Liver (tissue), 9 donors: Measurements from ENCODE around the gene TRPM6. TPM values are rescaled to one million over a fixed set of nuclear protein-coding genes. Genes with fewer than 3 reads are reported as not detected.

Experiments used
- DNase-seq: peaks from one replicate; pipeline ENCODE4 v3.0.0-alpha.2; 2017; ENCODE audit warnings: low spot score
- H3K27ac ChIP-seq, 2 donors: one replicate each; pipeline ENCODE4 v1.7.0; 2013; ENCODE audit warnings: inconsistent platforms in 2 of 2, low read length in 2 of 2, control low read depth in 1 of 2, low read depth in 1 of 2, mild to moderate bottlenecking in 1 of 2
- H3K27me3 ChIP-seq, 4 donors: one replicate each; pipeline versions ENCODE4 v1.6.1 to v1.7.0; 2013; ENCODE audit warnings: low read length in 3 of 4, inconsistent platforms in 1 of 4, mild to moderate bottlenecking in 1 of 4, moderate library complexity in 1 of 4; ENCODE audit not compliant: control insufficient read depth in 4 of 4, insufficient read depth in 4 of 4
- H3K36me3 ChIP-seq, 4 donors: one replicate each; pipeline versions ENCODE4 v1.6.1 to v1.7.0; 2013; ENCODE audit warnings: low read length in 3 of 4, mild to moderate bottlenecking in 3 of 4, low read depth in 1 of 4, moderate library complexity in 1 of 4; ENCODE audit not compliant: control insufficient read depth in 4 of 4, insufficient read depth in 3 of 4
- H3K4me1 ChIP-seq, 4 donors: one replicate each; pipeline versions ENCODE4 v1.6.1 to v1.7.0; 2013; ENCODE audit warnings: low read length in 3 of 4, mild to moderate bottlenecking in 3 of 4, moderate library complexity in 1 of 4; ENCODE audit not compliant: control insufficient read depth in 4 of 4, insufficient read depth in 4 of 4
- H3K4me3 ChIP-seq, 3 donors: one replicate each; pipeline versions ENCODE4 v1.6.1 to v1.7.0; 2013; ENCODE audit warnings: low read length in 3 of 3, control low read depth in 1 of 3, low read depth in 1 of 3, mild to moderate bottlenecking in 1 of 3
- H3K9ac ChIP-seq, 2 donors: one replicate each; pipeline ENCODE4 v1.7.0; 2013; ENCODE audit warnings: low read length in 2 of 2, mild to moderate bottlenecking in 2 of 2, moderate library complexity in 2 of 2, control low read depth in 1 of 2, low read depth in 1 of 2
- H3K9me3 ChIP-seq, 4 donors: one replicate each; pipeline versions ENCODE4 v1.6.1 to v1.7.0; 2013; ENCODE audit warnings: low read length in 3 of 4; ENCODE audit not compliant: control insufficient read depth in 4 of 4
- ATF3 ChIP-seq: IDR thresholded peaks from 2 replicates; pipeline ENCODE4 v1.6.1; 2016; ENCODE audit warnings: antibody characterized with exemption
- EGR1 ChIP-seq, 2 donors: IDR thresholded peaks; 2 replicates each; pipeline ENCODE4 v1.6.1; 2016 to 2018; ENCODE audit warnings: antibody characterized with exemption in 2 of 2, low read depth in 2 of 2
- FOXA1 ChIP-seq: IDR thresholded peaks from 2 replicates; pipeline ENCODE4 v1.6.1; 2016; ENCODE audit warnings: antibody characterized with exemption
- GABPA ChIP-seq, 2 donors: IDR thresholded peaks in 1 of 2; conservative IDR thresholded peaks in 1 of 2; 2 replicates each; pipeline ENCODE4 v1.6.1; 2016; ENCODE audit warnings: antibody characterized with exemption in 2 of 2, mild to moderate bottlenecking in 1 of 2, moderate library complexity in 1 of 2
- HNF4A ChIP-seq, 2 donors: conservative IDR thresholded peaks; 2 replicates each; pipeline ENCODE4 v1.6.1; 2016; ENCODE audit warnings: antibody characterized with exemption in 2 of 2, mild to moderate bottlenecking in 2 of 2
- HNF4G ChIP-seq: IDR thresholded peaks from 2 replicates; pipeline ENCODE4 v1.6.1; 2016; ENCODE audit warnings: antibody characterized with exemption
- JUND ChIP-seq, 2 donors: IDR thresholded peaks; 2 replicates each; pipeline ENCODE4 v1.6.1; 2016; ENCODE audit warnings: antibody characterized with exemption in 2 of 2
- MAX ChIP-seq: IDR thresholded peaks from 2 replicates; pipeline ENCODE4 v1.6.1; 2016; ENCODE audit warnings: antibody characterized with exemption
- NR2F2 ChIP-seq: IDR thresholded peaks from 2 replicates; pipeline ENCODE4 v1.6.1; 2016; ENCODE audit warnings: antibody characterized with exemption
- RAD21 ChIP-seq, 2 donors: IDR thresholded peaks; 2 replicates each; pipeline ENCODE4 v1.6.1; 2016; ENCODE audit warnings: antibody characterized with exemption in 2 of 2, mild to moderate bottlenecking in 2 of 2
- REST ChIP-seq: IDR thresholded peaks from 2 replicates; pipeline ENCODE4 v1.6.1; 2016; ENCODE audit warnings: antibody characterized with exemption, mild to moderate bottlenecking
- RXRA ChIP-seq, 2 donors: IDR thresholded peaks; 2 replicates each; pipeline ENCODE4 v1.6.1; 2017 to 2018; ENCODE audit warnings: antibody characterized with exemption in 2 of 2, mild to moderate bottlenecking in 1 of 2
- SP1 ChIP-seq: IDR thresholded peaks from 2 replicates; pipeline ENCODE4 v1.6.1; 2018; ENCODE audit warnings: antibody characterized with exemption, mild to moderate bottlenecking
- TAF1 ChIP-seq: conservative IDR thresholded peaks from 2 replicates; pipeline ENCODE4 v1.6.1; 2016; ENCODE audit warnings: antibody characterized with exemption, mild to moderate bottlenecking
- YY1 ChIP-seq: IDR thresholded peaks from 2 replicates; pipeline ENCODE4 v1.6.1; 2016; ENCODE audit warnings: antibody characterized with exemption, mild to moderate bottlenecking
- ZBTB33 ChIP-seq: IDR thresholded peaks from 2 replicates; pipeline ENCODE4 v1.6.1; 2016; ENCODE audit warnings: antibody characterized with exemption
- WGBS: extraction: QIAGEN DNeasy Blood & Tissue Kit; methylation state at CpG from one replicate; pipeline ENCODE4 v1.1.7; 2013; 5-methylcytosine and 5-hydroxymethylcytosine counted together
- polyA plus RNA-seq, 2 donors: library from polyadenylated mRNA; stranded (reverse) in 1 of 2; unstranded in 1 of 2; fragments of 200-250 nt in 1 of 2; fragments of >200 nt in 1 of 2; fragmentation: Nextera tagmentation in 1 of 2; extraction: Ambion mirVana in 1 of 2; gene quantifications; one replicate each; pipeline versions ENCODE4 v1.2.1 to v1.2.3, GENCODE V29; 2013 to 2015
- total RNA-seq, 2 donors: library from RNA; depleted of rRNA; stranded (reverse); fragments of >200 nt; gene quantifications; one replicate each; pipeline ENCODE4 v1.2.3, GENCODE V29; 2014
- donor health status: healthy.
- donor health status: healthy.
- donor health status: healthy.
- donor health status: healthy.
- donor health status: healthy.

The TRPM6 gene
- total and polyA plus RNA-seq, 4 donors: 0.05 to 0.67 (median 0.10) TPM

- 58% methylated on average over 1 of the region's 1 CpG for WGBS
Measured at GRCh38 chr9:74875656-74876055, 12.1 kb downstream of the TRPM6 start.

GRCh38 chr9:74874220-74874619, 13.5 kb downstream of the TRPM6 start:
- no peak for DNase-seq
- H3K4me1 ChIP-seq: no peaks in the 10 kb centered on the region
- no peak overlapping the region for H3K27ac ChIP-seq
- peaks cover 0 to 3% (median 2%) of the 10 kb centered on the region in 4 donors for H3K9me3 ChIP-seq
- peaks cover 0 to 5% (median 0%) of the 10 kb centered on the region in 4 donors for H3K27me3 ChIP-seq
- no peak overlapping the region for H3K9ac ChIP-seq
- H3K36me3 ChIP-seq: no peaks in the 10 kb centered on the region
- no peak for TF ChIP-seq ZBTB33
- TF ChIP-seq YY1: no peak
- no peak for TF ChIP-seq NR2F2
- TF ChIP-seq ATF3: no peak
- WGBS: 76% methylated on average over 2 of the region's 2 CpGs
- H3K4me3 ChIP-seq: no peak overlapping the region

More at GRCh38 chr9:74875656-74876055, 12.1 kb downstream of the TRPM6 start:
- peaks cover 0 to 5% (median 0%) of the 10 kb centered on the region in 4 donors for H3K27me3 ChIP-seq
- no peak for DNase-seq
- H3K27ac ChIP-seq: no peak overlapping the region
- no peak for TF ChIP-seq ATF3
- no peak for TF ChIP-seq RXRA (IDR thresholded peaks at IDR 0.05)
- no peak for TF ChIP-seq ZBTB33
- TF ChIP-seq HNF4A (conservative IDR thresholded peaks at IDR 0.05): no peak
- TF ChIP-seq NR2F2: no peak
- no peak for TF ChIP-seq SP1
- TF ChIP-seq GABPA (IDR thresholded peaks at IDR 0.05 in 1 of 2, conservative IDR thresholded peaks at IDR 0.05 in 1 of 2): no peak
- no peak for TF ChIP-seq EGR1 (IDR thresholded peaks at IDR 0.05; ENCODE audit: low read depth in 2 of 2)
- no peak for TF ChIP-seq FOXA1
- H3K9me3 ChIP-seq: peaks cover 0 to 7% (median 5%) of the 10 kb centered on the region in 4 donors
- no peaks in the 10 kb centered on the region for H3K36me3 ChIP-seq
- H3K4me3 ChIP-seq: no peak overlapping the region
- no peak overlapping the region for H3K9ac ChIP-seq
- H3K4me1 ChIP-seq: no peaks in the 10 kb centered on the region

GRCh38 chr9:74872619-74873233, 15.0 kb downstream of the TRPM6 start:
- no peaks in the 10 kb centered on the region for H3K9me3 ChIP-seq
- no peak overlapping the region for H3K9ac ChIP-seq
- no peak for DNase-seq
- 85% methylated on average over 9 of the region's 9 CpGs for WGBS
- no peaks in the 10 kb centered on the region for H3K4me1 ChIP-seq
- peaks cover 0 to 4% (median 0%) of the 10 kb centered on the region in 4 donors for H3K27me3 ChIP-seq
- H3K4me3 ChIP-seq: no peak overlapping the region
- H3K36me3 ChIP-seq: no peaks in the 10 kb centered on the region
- H3K27ac ChIP-seq: no peak overlapping the region
- TF ChIP-seq HNF4G (no peak), MAX (no peak), SP1 (no peak), FOXA1 (no peak), RAD21 (IDR thresholded peaks at IDR 0.05) (no peak), HNF4A (conservative IDR thresholded peaks at IDR 0.05) (no peak), TAF1 (no peak), JUND (IDR thresholded peaks at IDR 0.05) (no peak), GABPA (IDR thresholded peaks at IDR 0.05 in 1 of 2, conservative IDR thresholded peaks at IDR 0.05 in 1 of 2) (no peak), REST (no peak), ZBTB33 (no peak)
